Stomach (tissue), 9 donors: ENCODE results near the gene TMOD3. TPM values are rescaled to one million over a fixed set of nuclear protein-coding genes. Genes with fewer than 3 reads are reported as not detected.
A peak's percentile ranks its signal among the peaks of the same experiment; 100 is the strongest.

Experiments
- DNase-seq, 2 donors: peaks; one replicate each; pipeline versions ENCODE4 v3.0.0 to v3.0.0-alpha.2; 2013 to 2019
- H3K27ac ChIP-seq, 5 donors: fragments of 200-600 bp in 4 of 5; sonication (generic) in 4 of 5; one replicate each; pipeline ENCODE4 v1.5.1; 2013 to 2019; ENCODE audit warnings: mild to moderate bottlenecking in 1 of 5, moderate library complexity in 1 of 5
- H3K27me3 ChIP-seq, 3 donors: fragments of 200-600 bp; sonication (generic); one replicate each; pipeline ENCODE4 v1.5.1; 2017 to 2019; ENCODE audit warnings: mixed run types in 1 of 3
- H3K36me3 ChIP-seq, 4 donors: fragments of 200-600 bp; sonication (generic); 1 replicate in 3 of 4; 2 replicates in 1 of 4; pipeline ENCODE4 v1.5.1; 2016 to 2019
- H3K4me1 ChIP-seq, 4 donors: fragments of 200-600 bp; sonication (generic); one replicate each; pipeline ENCODE4 v1.5.1; 2016 to 2019
- H3K4me3 ChIP-seq, 4 donors: fragments of 200-600 bp; sonication (generic) in 3 of 4; one replicate each; pipeline ENCODE4 v1.5.1; 2016 to 2019; ENCODE audit warnings: mild to moderate bottlenecking in 1 of 4
- H3K9me3 ChIP-seq, 4 donors: fragments of 200-600 bp; sonication (generic); one replicate each; pipeline ENCODE4 v1.5.1; 2016 to 2019
- EP300 ChIP-seq: sonication (generic); formaldehyde crosslinking; IDR thresholded peaks from one replicate; pipeline ENCODE4 v1.6.1; 2017; ENCODE audit warnings: antibody characterized with exemption
- POLR2A ChIP-seq, 4 donors: fragments of 450-650 bp; IDR thresholded peaks; one replicate each; pipeline ENCODE4 v1.6.1; 2016; ENCODE audit warnings: antibody characterized with exemption in 4 of 4, control low read depth in 2 of 4, mild to moderate bottlenecking in 1 of 4, moderate library complexity in 1 of 4
- POLR2AphosphoS5 ChIP-seq, 3 donors: sonication (generic); formaldehyde crosslinking; IDR thresholded peaks; one replicate each; pipeline ENCODE4 v1.6.1; 2016; ENCODE audit warnings: antibody characterized with exemption in 3 of 3
- WGBS, 5 donors: extraction: QIAGEN DNeasy Blood & Tissue Kit in 3 of 5; methylation state at CpG; one replicate each; pipeline versions ENCODE4 v1.1.5 to v1.1.7; 2013 to 2018; 5-methylcytosine and 5-hydroxymethylcytosine counted together
- intact Hi-C: fragments of 100-400 bp; cut with DNase I; formaldehyde crosslinking; loops from one replicate; pipeline ENCODE4 v1.15.1; 2023; ENCODE audit warnings: low total_unique reads
- polyA plus RNA-seq, 3 donors: library from polyadenylated mRNA; stranded (reverse); fragments of 200-250 nt; gene quantifications; one replicate each; pipeline ENCODE4 v1.2.3, GENCODE V29; 2013
- total RNA-seq, 5 donors: library from RNA; depleted of rRNA; stranded (reverse); fragments of >200 nt; gene quantifications; one replicate each; pipeline versions ENCODE4 v1.1.0 to v1.2.3, GENCODE V29; 2014 to 2016
- TF ChIP-seq, protein P1 (sequence below), 7 experiments: fragments of 450-650 bp in 4 of 7; fragments of 200-600 bp in 3 of 7; sonication (generic) in 3 of 7; IDR thresholded peaks; one replicate each; pipeline ENCODE4 v1.5.1; 2016 to 2019; ENCODE audit warnings: antibody characterized with exemption in 7 of 7, control low read depth in 2 of 7, mild to moderate bottlenecking in 1 of 7
- donor health status: healthy with polysubstance abuse.
- donor health status: Bipolar disorder and iron deficiency.
- donor health status: healthy.

Gene TMOD3
- total and polyA plus RNA-seq, 8 donors = 10.1 to 64.3 (median 15.2) TPM

DNA sequence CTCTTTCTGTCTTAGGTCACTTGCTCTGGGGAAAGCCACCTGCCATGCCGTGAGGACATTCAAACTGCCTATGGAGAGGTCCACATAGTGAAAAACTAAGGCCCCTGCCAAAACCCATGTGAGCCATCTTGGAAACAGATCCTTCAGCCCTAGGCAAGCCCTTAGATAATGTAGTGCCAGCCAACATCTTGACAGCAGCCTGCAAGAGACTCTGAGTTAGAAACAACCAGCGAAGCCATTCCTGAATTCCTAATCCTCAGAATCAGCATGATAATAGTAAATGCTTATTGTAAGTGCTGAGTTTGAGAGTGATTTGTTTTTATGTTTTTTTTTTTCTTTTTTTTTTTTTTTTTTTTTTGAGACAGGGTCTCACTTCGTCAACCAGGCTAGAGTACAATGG lies 101.6 kb downstream of the TMOD3 start:
- H3K36me3 ChIP-seq = peaks cover 0 to 68% (median 47%) of the 10 kb centered on the region in 4 donors
- no peaks in the 10 kb centered on the region for H3K4me1 ChIP-seq
- H3K4me3 ChIP-seq = no peak overlapping the region
- no peak overlapping the region for H3K27ac ChIP-seq
- WGBS, 5 donors = 95 to 99% (median 96%) methylated on average over 3 of the region's 3 CpGs
- no peak for DNase-seq
- TF ChIP-seq POLR2AphosphoS5 (IDR thresholded peaks at IDR 0.05) (no peak), POLR2A (IDR thresholded peaks at IDR 0.05) (no peak), EP300 (no peak)
- TF ChIP-seq, protein P1, sequence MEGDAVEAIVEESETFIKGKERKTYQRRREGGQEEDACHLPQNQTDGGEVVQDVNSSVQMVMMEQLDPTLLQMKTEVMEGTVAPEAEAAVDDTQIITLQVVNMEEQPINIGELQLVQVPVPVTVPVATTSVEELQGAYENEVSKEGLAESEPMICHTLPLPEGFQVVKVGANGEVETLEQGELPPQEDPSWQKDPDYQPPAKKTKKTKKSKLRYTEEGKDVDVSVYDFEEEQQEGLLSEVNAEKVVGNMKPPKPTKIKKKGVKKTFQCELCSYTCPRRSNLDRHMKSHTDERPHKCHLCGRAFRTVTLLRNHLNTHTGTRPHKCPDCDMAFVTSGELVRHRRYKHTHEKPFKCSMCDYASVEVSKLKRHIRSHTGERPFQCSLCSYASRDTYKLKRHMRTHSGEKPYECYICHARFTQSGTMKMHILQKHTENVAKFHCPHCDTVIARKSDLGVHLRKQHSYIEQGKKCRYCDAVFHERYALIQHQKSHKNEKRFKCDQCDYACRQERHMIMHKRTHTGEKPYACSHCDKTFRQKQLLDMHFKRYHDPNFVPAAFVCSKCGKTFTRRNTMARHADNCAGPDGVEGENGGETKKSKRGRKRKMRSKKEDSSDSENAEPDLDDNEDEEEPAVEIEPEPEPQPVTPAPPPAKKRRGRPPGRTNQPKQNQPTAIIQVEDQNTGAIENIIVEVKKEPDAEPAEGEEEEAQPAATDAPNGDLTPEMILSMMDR (IDR thresholded peaks at IDR 0.05) = no peak
- no peaks in the 10 kb centered on the region for H3K9me3 ChIP-seq
- no peaks in the 10 kb centered on the region for H3K27me3 ChIP-seq
- intact Hi-C loops = no loop called here

DNA sequence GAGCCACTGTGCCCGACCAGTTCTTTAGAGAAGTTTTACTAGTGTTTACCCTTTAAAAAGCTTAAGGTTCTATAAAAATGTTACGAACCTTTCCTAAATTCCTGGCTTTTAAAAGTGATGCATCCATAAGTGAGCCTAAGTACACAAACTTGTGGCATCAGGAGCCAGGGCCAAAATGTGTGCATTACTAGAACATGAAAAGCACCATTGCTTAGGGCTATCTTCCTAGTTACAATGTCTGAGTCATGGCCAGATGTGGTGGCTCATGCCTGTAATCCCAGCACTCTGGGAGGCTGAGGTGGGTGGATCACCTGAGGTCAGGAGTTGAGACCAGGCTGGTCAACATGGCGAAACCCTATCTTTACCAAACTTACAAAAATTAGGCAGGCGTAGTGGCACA lies 102.2 kb downstream of the TMOD3 start:
- intact Hi-C loops = no loop called here
- DNase-seq = no peak
- no peaks in the 10 kb centered on the region for H3K9me3 ChIP-seq
- H3K27ac ChIP-seq = no peak overlapping the region
- peaks cover 0 to 67% (median 47%) of the 10 kb centered on the region in 4 donors for H3K36me3 ChIP-seq
- WGBS, 5 donors = 94 to 97% (median 96%) methylated on average over 4 of the region's 4 CpGs
- H3K27me3 ChIP-seq = no peaks in the 10 kb centered on the region
- TF ChIP-seq POLR2A (IDR thresholded peaks at IDR 0.05) = no peak
- no peak for TF ChIP-seq EP300
- TF ChIP-seq, protein P1 (IDR thresholded peaks at IDR 0.05) = no peak
- TF ChIP-seq POLR2AphosphoS5 (IDR thresholded peaks at IDR 0.05) = no peak
- H3K4me3 ChIP-seq = no peak overlapping the region
- no peaks in the 10 kb centered on the region for H3K4me1 ChIP-seq

DNA sequence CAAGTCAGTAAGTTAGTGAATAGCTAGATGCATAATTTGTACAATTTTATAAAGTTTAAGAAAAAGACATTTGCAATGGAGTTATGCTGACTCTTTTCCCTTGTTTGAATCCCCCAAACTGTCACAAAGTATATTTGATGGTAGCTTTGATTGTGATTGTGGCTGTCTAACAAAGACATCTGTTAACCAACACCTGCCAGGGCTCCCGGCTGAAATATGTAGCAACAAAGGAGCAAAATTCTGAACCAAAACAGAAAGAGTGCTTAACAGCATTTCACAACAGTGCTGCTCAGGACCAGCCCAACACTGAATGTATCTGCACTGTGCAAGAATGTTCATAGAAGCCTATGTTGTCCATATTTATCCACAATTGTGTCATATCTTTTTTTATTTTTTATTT lies 102.7 kb downstream of the TMOD3 start:
- no peak for DNase-seq
- WGBS, 5 donors = 64 to 78% (median 65%) methylated on average over 1 of the region's 1 CpG
- intact Hi-C loops = no loop called here
- H3K9me3 ChIP-seq = no peaks in the 10 kb centered on the region
- peaks cover 0 to 69% (median 50%) of the 10 kb centered on the region in 4 donors for H3K36me3 ChIP-seq
- TF ChIP-seq EP300 (no peak), POLR2A (IDR thresholded peaks at IDR 0.05) (no peak), POLR2AphosphoS5 (IDR thresholded peaks at IDR 0.05) (no peak)
- TF ChIP-seq, protein P1 (IDR thresholded peaks at IDR 0.05) = no peak
- no peaks in the 10 kb centered on the region for H3K4me1 ChIP-seq
- no peak overlapping the region for H3K27ac ChIP-seq
- H3K27me3 ChIP-seq = no peaks in the 10 kb centered on the region
- no peak overlapping the region for H3K4me3 ChIP-seq

DNA sequence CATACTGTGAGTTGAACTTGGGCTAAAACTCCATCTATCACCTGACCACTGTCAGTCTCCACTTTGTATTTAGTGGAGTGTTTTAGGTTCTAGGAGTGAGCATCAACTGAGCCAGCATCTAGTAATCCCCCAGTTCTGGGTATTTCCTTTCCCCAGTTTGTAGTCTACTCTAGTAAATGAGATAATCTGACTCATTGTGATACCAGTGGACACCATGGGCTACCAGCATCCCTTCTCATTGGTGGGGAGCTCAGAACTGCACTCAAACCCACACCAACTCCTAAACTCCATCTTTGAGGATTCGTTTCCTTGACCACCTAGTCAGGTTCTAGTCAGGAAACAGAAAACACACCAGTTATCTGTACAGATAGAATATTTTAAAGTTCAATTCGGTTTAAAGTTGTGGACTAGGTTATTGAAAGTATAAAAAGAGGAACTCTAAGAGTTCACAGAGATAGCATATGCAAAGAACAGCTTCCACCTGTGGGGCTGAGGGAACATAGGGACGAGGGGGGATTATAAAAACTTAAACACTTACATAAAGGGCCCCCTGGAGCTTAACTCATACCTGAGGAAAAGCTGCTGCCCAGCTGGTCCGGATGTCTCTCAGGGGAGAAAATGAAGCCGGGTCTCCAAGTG lies 106.1 kb downstream of the TMOD3 start:
- 73 to 85% (median 80%) methylated on average over 5 of the region's 5 CpGs for whole genome bisulfite sequencing, 5 donors
- Histone ChIP-seq H3K4me3 (no peak overlapping the region), H3K27ac (peak overlapping the region in 1 of 5 donors; percentile 0), H3K27me3 (no peaks in the 10 kb centered on the region), H3K4me1 (peaks cover 0 to 7% (median 0%) of the 10 kb centered on the region in 4 donors), H3K9me3 (no peaks in the 10 kb centered on the region), H3K36me3 (peaks cover 0 to 80% (median 58%) of the 10 kb centered on the region in 4 donors)
- intact Hi-C loops = no loop called here
- no peak for DNase-seq
- TF ChIP-seq POLR2AphosphoS5 (IDR thresholded peaks at IDR 0.05) (no peak), POLR2A (IDR thresholded peaks at IDR 0.05) (no peak), EP300 (no peak)
- TF ChIP-seq, protein P1 (IDR thresholded peaks at IDR 0.05) = no peak
